CD4-positive, alpha-beta T cell treated with Interleukin-10 for 1 hour (primary cell): Measurements from ENCODE around the gene SLIT1.

Source experiments
- DNase-seq: peaks from one replicate; pipeline ENCODE4 v3.0.0-alpha.2; 2020

The SLIT1 gene

GRCh38 chr10:97169911-97170693, 15.7 kb downstream of the SLIT1 start:
- no peak for DNase-seq

DNA sequence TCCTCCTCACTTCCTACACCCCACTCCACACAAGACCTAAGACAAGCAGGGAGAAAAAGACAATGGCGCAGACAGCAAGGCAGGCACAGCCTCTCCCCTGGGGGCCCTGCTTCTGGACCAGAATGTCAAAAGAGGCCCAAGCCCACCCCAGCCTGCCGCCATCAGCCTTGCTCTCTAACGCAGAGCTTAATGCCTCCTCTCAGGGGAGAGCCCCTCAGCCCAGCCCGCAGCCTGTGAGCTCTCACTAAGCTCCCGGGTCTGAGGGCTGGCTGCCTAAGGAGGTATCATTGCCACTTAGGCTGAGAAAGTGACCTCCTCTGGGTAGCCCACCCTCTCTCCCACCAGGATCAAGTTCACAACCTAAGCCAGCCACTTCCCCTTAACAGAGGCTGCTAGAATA, 16.7 kb downstream of the SLIT1 start:
- no peak for DNase-seq

- no peak for DNase-seq
Measured at GRCh38 chr10:97168645-97169044, 17.1 kb downstream of the SLIT1 start.

- DNase-seq: no peak
Measured at GRCh38 chr10:97165499-97165898, 20.3 kb downstream of the SLIT1 start.

- no peak for DNase-seq
Measured at GRCh38 chr10:97163781-97164501, 21.8 kb downstream of the SLIT1 start.

GRCh38 chr10:97163181-97163580, 22.6 kb downstream of the SLIT1 start:
- no peak for DNase-seq

DNA sequence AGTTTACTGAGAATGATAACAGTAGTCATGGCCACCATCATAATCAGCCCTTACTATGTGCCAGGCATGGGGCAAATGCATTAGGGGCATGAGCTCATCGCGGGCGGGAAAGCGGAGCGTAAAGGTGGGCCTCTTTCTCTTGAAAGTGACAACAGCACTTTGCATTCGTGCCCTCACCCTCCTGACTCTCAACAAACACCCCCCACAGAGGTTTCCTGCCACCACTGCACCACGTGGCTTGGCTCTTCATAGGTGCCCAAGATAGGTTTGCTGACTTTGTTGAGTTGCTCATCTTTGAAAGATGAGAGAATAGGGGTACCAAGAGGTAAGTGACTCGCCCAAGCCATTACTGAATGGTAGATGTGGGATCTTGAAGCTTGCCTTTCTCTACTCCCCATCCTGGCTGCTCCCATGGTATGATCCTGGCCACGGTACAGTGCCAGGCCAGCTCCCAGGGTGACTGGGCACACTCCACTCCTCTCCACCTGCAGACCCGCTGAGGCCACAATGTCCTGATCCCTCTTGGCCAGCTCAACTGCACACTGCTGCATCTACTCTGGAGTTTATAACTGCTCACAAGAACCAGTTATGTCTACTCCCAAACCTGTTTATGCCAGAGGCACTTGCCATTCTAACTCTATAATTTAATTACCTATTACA, 26.0 kb downstream of the SLIT1 start:
- no peak for DNase-seq

DNA sequence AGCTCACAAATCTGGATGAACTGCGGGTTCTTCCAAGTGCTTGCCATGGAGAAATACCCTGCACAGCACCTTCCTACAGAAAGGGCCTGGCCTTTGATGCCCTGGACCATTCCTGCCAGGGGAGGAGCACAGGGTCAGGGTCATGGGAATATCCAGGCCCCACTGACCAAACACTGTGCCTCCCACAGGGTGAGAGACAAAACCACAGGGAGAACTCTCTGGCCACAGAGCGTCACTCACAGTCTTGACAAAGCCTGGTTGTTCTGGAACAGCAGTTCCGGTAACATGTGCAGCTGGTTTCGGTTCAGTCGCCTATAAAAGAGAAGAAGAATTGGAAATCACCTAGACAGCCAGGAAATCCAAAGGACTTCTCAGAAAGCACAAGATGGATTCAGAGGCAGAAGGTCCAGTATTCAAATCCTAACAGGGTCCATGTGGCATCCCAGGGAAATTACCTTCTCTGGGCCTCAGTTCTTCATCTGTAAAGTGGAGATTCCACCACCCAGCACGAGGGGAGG, 28.1 kb downstream of the SLIT1 start:
- DNase-seq: no peak

DNA sequence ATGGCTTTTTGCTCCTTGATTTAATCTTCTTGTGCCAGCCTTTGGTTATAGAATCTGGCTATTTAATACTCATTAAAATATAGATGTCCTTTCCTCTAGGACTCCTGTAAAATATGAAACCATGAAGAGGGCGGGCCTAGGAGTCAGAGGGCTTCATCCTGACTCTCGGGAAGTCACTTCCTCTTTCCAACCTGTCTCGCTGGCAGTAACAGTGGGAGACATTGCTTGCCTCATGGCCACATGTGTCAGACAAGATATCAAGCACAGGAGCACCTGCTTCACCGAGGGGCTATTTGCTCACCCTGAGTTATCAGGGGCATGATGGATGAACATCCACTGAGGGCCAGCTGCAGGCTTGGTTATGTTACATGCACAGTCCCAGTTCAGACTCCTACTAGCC, 31.0 kb downstream of the SLIT1 start:
- no peak for DNase-seq

GRCh38 chr10:97154162-97154561, 31.6 kb downstream of the SLIT1 start:
- DNase-seq: no peak

GRCh38 chr10:97153270-97153850, 32.4 kb downstream of the SLIT1 start:
- no peak for DNase-seq

DNA sequence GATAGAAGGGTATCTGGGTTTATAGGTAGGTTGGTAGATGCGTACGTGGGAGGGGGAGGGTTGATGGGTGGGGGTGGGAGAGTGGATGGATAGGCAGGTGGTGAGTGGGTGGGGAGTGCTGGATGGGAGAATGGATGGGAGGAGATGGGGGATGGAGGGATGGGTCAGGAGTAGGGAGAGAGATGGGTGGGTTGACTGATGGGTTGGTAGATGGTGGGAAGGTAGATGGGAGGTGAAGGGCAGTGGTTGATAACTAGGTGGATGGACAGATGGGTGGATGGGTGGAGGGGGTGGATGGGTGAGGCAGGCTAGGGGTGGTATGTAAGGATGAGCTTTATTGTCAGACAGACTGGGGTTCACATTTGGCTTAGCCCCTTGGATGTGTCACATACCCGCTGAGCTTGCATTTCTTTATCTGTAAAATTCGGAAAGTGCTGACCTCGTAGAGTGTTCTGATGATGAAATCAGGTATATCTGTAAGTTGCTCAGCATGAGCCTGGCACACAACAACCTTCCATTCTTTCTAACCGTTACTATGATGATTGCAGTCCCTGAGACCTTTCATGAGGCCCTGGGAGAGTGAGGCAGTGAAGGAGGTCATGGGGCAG, 34.3 kb downstream of the SLIT1 start:
- DNase-seq: no peak

- DNase-seq: no peak
Measured at GRCh38 chr10:97150616-97151015, 35.1 kb downstream of the SLIT1 start.

- no peak for DNase-seq
Measured at GRCh38 chr10:97150013-97150595, 35.7 kb downstream of the SLIT1 start.

GRCh38 chr10:97149079-97149531, 36.7 kb downstream of the SLIT1 start:
- DNase-seq: no peak

- DNase-seq: no peak
Measured at GRCh38 chr10:97144297-97144696, 41.5 kb downstream of the SLIT1 start.

GRCh38 chr10:97142834-97143233, 42.9 kb downstream of the SLIT1 start:
- DNase-seq: no peak

- DNase-seq: no peak
Measured at GRCh38 chr10:97140902-97141745, 44.6 kb downstream of the SLIT1 start.

GRCh38 chr10:97140049-97140846, 45.5 kb downstream of the SLIT1 start:
- DNase-seq: no peak

- DNase-seq: no peak
Measured at GRCh38 chr10:97139651-97140048, 46.1 kb downstream of the SLIT1 start.

- no peak for DNase-seq
Measured at GRCh38 chr10:97138846-97139245, 46.9 kb downstream of the SLIT1 start.
